H9 (cell line): ENCODE measurements around the gene MYBBP1A. TPM values are rescaled to one million over a fixed set of nuclear protein-coding genes. Genes with fewer than 3 reads are reported as not detected.

Source experiments
- DNase-seq: peaks from one replicate; pipeline ENCODE4 v3.0.0-alpha.2; 2017
- H2AFZ ChIP-seq: one replicate; pipeline ENCODE4 v1.6.1; 2013; ENCODE audit warnings: mild to moderate bottlenecking, low read length, control low read depth, moderate library complexity
- H2AK5ac ChIP-seq: 2 replicates; pipeline ENCODE4 v1.6.1; 2013; ENCODE audit warnings: low read length, control low read depth, mixed read lengths; ENCODE audit not compliant: insufficient read length
- H2BK120ac ChIP-seq: one replicate; pipeline ENCODE4 v1.6.1; 2013; ENCODE audit warnings: low read depth, mild to moderate bottlenecking, low read length, control low read depth, inconsistent platforms; ENCODE audit not compliant: poor library complexity, severe bottlenecking
- H2BK12ac ChIP-seq: 2 replicates; pipeline ENCODE4 v1.6.1; 2013; ENCODE audit warnings: low read length, control low read depth, mixed read lengths, low read depth; ENCODE audit not compliant: insufficient read length
- H2BK15ac ChIP-seq: 2 replicates; pipeline ENCODE4 v1.6.1; 2013; ENCODE audit warnings: low read depth, low read length, control low read depth
- H2BK20ac ChIP-seq: one replicate; pipeline ENCODE4 v1.6.1; 2013; ENCODE audit warnings: low read depth, mild to moderate bottlenecking, low read length, control low read depth, inconsistent platforms; ENCODE audit not compliant: poor library complexity, severe bottlenecking
- H2BK5ac ChIP-seq: 2 replicates; pipeline ENCODE4 v1.6.1; 2013; ENCODE audit warnings: low read length, control low read depth, mixed read lengths; ENCODE audit not compliant: insufficient read length
- H3K14ac ChIP-seq: 2 replicates; pipeline ENCODE4 v1.6.1; 2013; ENCODE audit warnings: low read length, control low read depth; ENCODE audit not compliant: insufficient read depth
- H3K18ac ChIP-seq: 2 replicates; pipeline ENCODE4 v1.6.1; 2013; ENCODE audit warnings: low read depth, mild to moderate bottlenecking, mixed read lengths, low read length, control low read depth; ENCODE audit not compliant: insufficient read length
- H3K23ac ChIP-seq: 2 replicates; pipeline ENCODE4 v1.6.1; 2013; ENCODE audit warnings: low read length, control low read depth, mixed read lengths, low read depth; ENCODE audit not compliant: insufficient read length
- H3K23me2 ChIP-seq: 2 replicates; pipeline ENCODE4 v1.6.1; 2013; ENCODE audit warnings: low read depth, mild to moderate bottlenecking, mixed read lengths, low read length, control low read depth; ENCODE audit not compliant: insufficient read length, poor library complexity, severe bottlenecking
- H3K27ac ChIP-seq: 2 replicates; pipeline ENCODE4 v1.5.1; 2013; ENCODE audit warnings: low read length, control low read depth, mixed read lengths, low read depth; ENCODE audit not compliant: insufficient read length
- H3K27me3 ChIP-seq: 2 replicates; pipeline ENCODE4 v1.6.1; 2013; ENCODE audit warnings: low read length, control low read depth, inconsistent platforms; ENCODE audit not compliant: insufficient read depth
- H3K4ac ChIP-seq: 2 replicates; pipeline ENCODE4 v1.6.1; 2013; ENCODE audit warnings: low read depth, mild to moderate bottlenecking, control low read depth, inconsistent platforms, low read length, moderate library complexity
- H3K4me1 ChIP-seq: 2 replicates; pipeline ENCODE4 v1.6.1; 2013; ENCODE audit warnings: low read length, control low read depth, inconsistent platforms; ENCODE audit not compliant: insufficient read depth
- H3K4me2 ChIP-seq: 2 replicates; pipeline ENCODE4 v1.6.1; 2013; ENCODE audit warnings: low read length, control low read depth, mixed read lengths; ENCODE audit not compliant: insufficient read length, insufficient read depth
- H3K56ac ChIP-seq: 2 replicates; pipeline ENCODE4 v1.6.1; 2013; ENCODE audit warnings: low read depth, mild to moderate bottlenecking, mixed read lengths, low read length, control low read depth; ENCODE audit not compliant: insufficient read length
- H3K79me1 ChIP-seq: 2 replicates; pipeline ENCODE4 v1.6.1; 2013; ENCODE audit warnings: low read depth, mild to moderate bottlenecking, moderate library complexity, low read length, control low read depth, inconsistent platforms; ENCODE audit not compliant: insufficient read depth, poor library complexity, severe bottlenecking
- H3K79me2 ChIP-seq: 2 replicates; pipeline ENCODE4 v1.6.1; 2013; ENCODE audit warnings: low read length, control low read depth, inconsistent platforms; ENCODE audit not compliant: insufficient read depth
- H3K9ac ChIP-seq: 2 replicates; pipeline ENCODE4 v1.6.1; 2013; ENCODE audit warnings: low read length, control low read depth, mixed read lengths; ENCODE audit not compliant: insufficient read length; ENCODE audit errors: extremely low read depth
- H3K9me3 ChIP-seq: one replicate; pipeline ENCODE4 v1.6.1; 2013; ENCODE audit warnings: low read depth, low read length, inconsistent platforms; ENCODE audit not compliant: control insufficient read depth
- H3T11ph ChIP-seq: one replicate; pipeline ENCODE4 v1.6.1; 2013; ENCODE audit warnings: mild to moderate bottlenecking, low read length, control low read depth, inconsistent platforms
- H4K20me1 ChIP-seq: one replicate; pipeline ENCODE4 v1.6.1; 2013; ENCODE audit not compliant: control insufficient read depth, insufficient read length, insufficient read depth
- H4K5ac ChIP-seq: 2 replicates; pipeline ENCODE4 v1.6.1; 2013; ENCODE audit warnings: low read depth, mild to moderate bottlenecking, mixed read lengths, low read length, control low read depth; ENCODE audit not compliant: insufficient read length
- H4K8ac ChIP-seq: replicated peaks from 2 replicates; pipeline ENCODE4 v1.6.1; 2013; ENCODE audit warnings: low read length, control low read depth, mixed read lengths, low read depth; ENCODE audit not compliant: insufficient read length
- H4K91ac ChIP-seq: 2 replicates; pipeline ENCODE4 v1.6.1; 2013; ENCODE audit warnings: low read depth, mild to moderate bottlenecking, moderate library complexity, mixed read lengths, low read length, control low read depth; ENCODE audit not compliant: insufficient read length
- H3K27ac Mint-ChIP-seq, 3 experiments: 2 replicates in 2 of 3; 3 replicates in 1 of 3; pipeline ENCODE4 v1.8.0; 2020 to 2021; ENCODE audit warnings: mixed read lengths in 3 of 3, mild to moderate bottlenecking in 1 of 3, moderate library complexity in 1 of 3
- H3K27me3 Mint-ChIP-seq: 2 replicates; pipeline ENCODE4 v1.8.0; 2021; ENCODE audit warnings: low read depth, mild to moderate bottlenecking, moderate library complexity, mixed read lengths
- H3K36me3 Mint-ChIP-seq, 3 experiments: 2 replicates in 2 of 3; 3 replicates in 1 of 3; pipeline ENCODE4 v1.8.0; 2020 to 2021; ENCODE audit warnings: low read depth in 3 of 3, mixed read lengths in 3 of 3; ENCODE audit not compliant: insufficient read depth in 1 of 3
- H3K4me1 Mint-ChIP-seq, 2 experiments: 2 replicates each; pipeline ENCODE4 v1.8.0; 2020; ENCODE audit warnings: mixed read lengths in 2 of 2
- H3K4me3 Mint-ChIP-seq, 2 experiments: 2 replicates in 1 of 2; 3 replicates in 1 of 2; pipeline ENCODE4 v1.8.0; 2020 to 2021; ENCODE audit warnings: mild to moderate bottlenecking in 2 of 2, mixed read lengths in 2 of 2, moderate library complexity in 1 of 2
- H3K9me3 Mint-ChIP-seq, 2 experiments: 2 replicates in 1 of 2; 3 replicates in 1 of 2; pipeline ENCODE4 v1.8.0; 2020; ENCODE audit warnings: mild to moderate bottlenecking in 2 of 2, mixed read lengths in 2 of 2, moderate library complexity in 1 of 2
- WGBS: extraction: QIAGEN DNeasy Blood & Tissue Kit; methylation state at CpG from one replicate; pipeline ENCODE4 v1.1.7; 2013; ENCODE audit warnings: missing lambda C conversion rate, low lambda C conversion rate, mixed read lengths; ENCODE audit not compliant: insufficient read length; ENCODE audit errors: extremely low coverage; 5-methylcytosine and 5-hydroxymethylcytosine counted together
- total RNA-seq: library from RNA; stranded (reverse); gene quantifications from 2 replicates; pipeline ENCODE4 v1.2.1, GENCODE V29; 2021
- TF ChIP-seq, protein P1 (sequence below): fragments of 200-600 bp; sonication (generic); conservative IDR thresholded peaks from 3 replicates; pipeline ENCODE4 v1.8.0; 2021; ENCODE audit warnings: antibody characterized with exemption, mild to moderate bottlenecking

The MYBBP1A gene
- total RNA-seq, 1 experiment from 2014 or later: 181 TPM

GRCh38 chr17:4540224-4540651, 14.9 kb downstream of the MYBBP1A start:
- no peak overlapping the region for H4K5ac ChIP-seq
- no peak overlapping the region for H2BK5ac ChIP-seq
- no peak overlapping the region for H3K4me2 ChIP-seq
- no peak overlapping the region for H4K91ac ChIP-seq
- Mint-ChIP-seq H3K27ac (no peak overlapping the region), H3K9me3 (no peaks in the 10 kb centered on the region), H3K4me1 (peaks cover 15 to 16% of the 10 kb centered on the region in 2 experiments), H3K27me3 (peaks cover 5% of the 10 kb centered on the region), H3K36me3 (peaks cover 21 to 71% (median 49%) of the 10 kb centered on the region in 3 experiments), H3K4me3 (no peak overlapping the region)
- H3K23me2 ChIP-seq: no peaks in the 10 kb centered on the region
- H3K79me1 ChIP-seq: no peaks in the 10 kb centered on the region
- no peak overlapping the region for H3K9ac ChIP-seq
- H2AFZ ChIP-seq: no peak overlapping the region
- H3K79me2 ChIP-seq: no peaks in the 10 kb centered on the region
- H4K8ac ChIP-seq: no peak overlapping the region
- H3K56ac ChIP-seq: no peak overlapping the region
- no peak overlapping the region for H2BK15ac ChIP-seq
- H3T11ph ChIP-seq: no peak overlapping the region
- no peak overlapping the region for H3K18ac ChIP-seq
- H2BK120ac ChIP-seq: no peak overlapping the region
- no peak overlapping the region for H2BK12ac ChIP-seq
- H3K23ac ChIP-seq: no peak overlapping the region
- H3K4ac ChIP-seq: no peak overlapping the region
- H2AK5ac ChIP-seq: no peak overlapping the region
- H3K27ac ChIP-seq: no peak overlapping the region
- H2BK20ac ChIP-seq: no peak overlapping the region
- DNase-seq: peak; percentile 68
- TF ChIP-seq, protein P1, sequence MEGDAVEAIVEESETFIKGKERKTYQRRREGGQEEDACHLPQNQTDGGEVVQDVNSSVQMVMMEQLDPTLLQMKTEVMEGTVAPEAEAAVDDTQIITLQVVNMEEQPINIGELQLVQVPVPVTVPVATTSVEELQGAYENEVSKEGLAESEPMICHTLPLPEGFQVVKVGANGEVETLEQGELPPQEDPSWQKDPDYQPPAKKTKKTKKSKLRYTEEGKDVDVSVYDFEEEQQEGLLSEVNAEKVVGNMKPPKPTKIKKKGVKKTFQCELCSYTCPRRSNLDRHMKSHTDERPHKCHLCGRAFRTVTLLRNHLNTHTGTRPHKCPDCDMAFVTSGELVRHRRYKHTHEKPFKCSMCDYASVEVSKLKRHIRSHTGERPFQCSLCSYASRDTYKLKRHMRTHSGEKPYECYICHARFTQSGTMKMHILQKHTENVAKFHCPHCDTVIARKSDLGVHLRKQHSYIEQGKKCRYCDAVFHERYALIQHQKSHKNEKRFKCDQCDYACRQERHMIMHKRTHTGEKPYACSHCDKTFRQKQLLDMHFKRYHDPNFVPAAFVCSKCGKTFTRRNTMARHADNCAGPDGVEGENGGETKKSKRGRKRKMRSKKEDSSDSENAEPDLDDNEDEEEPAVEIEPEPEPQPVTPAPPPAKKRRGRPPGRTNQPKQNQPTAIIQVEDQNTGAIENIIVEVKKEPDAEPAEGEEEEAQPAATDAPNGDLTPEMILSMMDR: peak; percentile 46; the same call in 2 of the 3 replicates
- H4K20me1 ChIP-seq: peaks cover 5% of the 10 kb centered on the region
- no peaks in the 10 kb centered on the region; the same call in 1 of the 2 replicates for H3K4me1 ChIP-seq
- no peaks in the 10 kb centered on the region for H3K9me3 ChIP-seq
- no peaks in the 10 kb centered on the region for H3K27me3 ChIP-seq
- whole genome bisulfite sequencing: no CpG with 5 or more reads among the region's 14 CpGs
- H3K14ac ChIP-seq: no peak overlapping the region
